ENCODE data around the gene DLG2. TPM values are rescaled to one million over a fixed set of nuclear protein-coding genes. Genes with fewer than 3 reads are reported as not detected.

Gene DLG2
- total and polyA plus RNA-seq, 2 of the 8 experiments (the other 6 are each of a cell fraction or from before 2014, with no cell fraction given), result 1.7 to 14.3 TPM

DNA sequence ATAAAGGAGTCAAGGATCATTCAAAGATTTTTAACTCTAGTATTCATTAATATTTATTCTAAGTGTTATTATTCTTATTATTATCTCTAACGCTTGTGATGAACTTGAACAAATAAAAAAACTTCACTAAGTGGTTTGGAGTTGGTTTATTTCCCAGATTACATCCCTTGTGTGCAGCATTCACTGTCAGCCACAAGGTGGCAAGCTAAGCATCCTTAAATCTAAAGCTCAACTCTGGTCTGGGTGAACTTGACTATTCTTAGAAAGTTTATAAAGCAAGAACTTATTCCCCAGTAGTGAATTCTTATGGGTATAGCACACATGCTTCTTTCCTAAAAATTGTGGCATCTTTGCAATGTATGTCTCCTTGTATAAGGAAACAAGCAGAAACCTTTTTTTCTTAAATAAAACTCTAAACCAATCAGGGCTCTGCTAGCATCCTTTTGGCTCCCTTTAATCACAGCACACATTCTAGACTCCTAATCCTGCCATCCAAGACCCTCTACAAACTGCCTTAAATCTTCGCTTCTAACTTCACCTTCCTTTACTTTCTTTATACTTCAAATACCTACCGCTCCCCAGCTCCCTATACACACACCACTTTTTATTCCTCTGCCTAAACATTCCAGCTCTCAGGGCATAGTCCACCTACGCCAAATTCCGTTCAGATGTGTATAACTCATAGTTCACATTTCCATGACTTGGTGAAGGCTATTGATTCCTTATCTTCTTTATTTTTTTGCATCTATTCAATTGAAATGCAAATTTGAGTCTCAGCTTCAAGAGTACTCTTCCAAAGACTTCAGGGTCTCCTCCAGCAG is 1068.8 kb downstream of the DLG2 start:
- Histone ChIP-seq H3K23me2 (ENCODE audit: low read depth, low read length) (no peaks in the 10 kb centered on the region; the same call in 1 of the 2 replicates), H3K4me1 (replicated peaks in 1 of 4; ENCODE audit: control insufficient read depth in 3 of 4, insufficient read depth in 4 of 4, low read length in 3 of 4) (no peaks in the 10 kb centered on the region), H2BK15ac (ENCODE audit: low read length) (no peak overlapping the region), H3K56ac (replicated peaks; ENCODE audit: insufficient read length, low read depth, low read length) (no peak overlapping the region), H3K79me1 (ENCODE audit: low read depth, low read length) (no peaks in the 10 kb centered on the region), H4K91ac (replicated peaks; ENCODE audit: insufficient read length, low read length) (no peak overlapping the region), H3K36me3 (ENCODE audit: control insufficient read depth in 2 of 4, insufficient read depth in 4 of 4, low read length in 3 of 4) (no peaks in the 10 kb centered on the region), H2AFZ (ENCODE audit: low read length) (no peak overlapping the region), H3K4me2 (ENCODE audit: insufficient read depth in 1 of 2, low read depth in 2 of 2, low read length in 2 of 2) (no peak overlapping the region), H4K5ac (ENCODE audit: insufficient read length, low read depth, low read length) (no peak overlapping the region), H3K4me3 (ENCODE audit: extremely low read depth in 1 of 4, insufficient read depth in 2 of 4, low read depth in 3 of 4, low read length in 4 of 4) (no peak overlapping the region), H3K27me3 (replicated peaks in 1 of 4; ENCODE audit: control insufficient read depth in 3 of 4, extremely low read depth in 1 of 4, insufficient read depth in 3 of 4, low read length in 3 of 4) (no peaks in the 10 kb centered on the region), H3K4ac (replicated peaks; ENCODE audit: insufficient read length, low read depth, low read length) (no peak overlapping the region), H4K8ac (ENCODE audit: extremely low read depth, insufficient read depth, low read length) (no peak overlapping the region), H3K9ac (replicated peaks in 1 of 4; ENCODE audit: extremely low read depth in 1 of 4, low read depth in 3 of 4, low read length in 3 of 4) (no peak overlapping the region), H3K23ac (ENCODE audit: insufficient read length) (no peak overlapping the region), H3K9me3 (ENCODE audit: insufficient read depth in 2 of 2, low read depth in 1 of 2, low read length in 1 of 2) (no peaks in the 10 kb centered on the region), H2BK12ac (ENCODE audit: low read depth, low read length) (no peak overlapping the region), H4K20me1 (replicated peaks in 1 of 2; ENCODE audit: control insufficient read depth in 1 of 2, insufficient read depth in 2 of 2, low read length in 2 of 2) (no peaks in the 10 kb centered on the region), H3K79me2 (ENCODE audit: control insufficient read depth in 1 of 2, insufficient read depth in 2 of 2, low read length in 2 of 2) (no peaks in the 10 kb centered on the region), H3K14ac (ENCODE audit: insufficient read length) (no peak overlapping the region), H3K27ac (ENCODE audit: low read depth, low read length) (no peak overlapping the region), H3K18ac (ENCODE audit: extremely low read depth, low read length) (no peak overlapping the region), H2BK20ac (ENCODE audit: low read length) (no peak overlapping the region), H2BK5ac (ENCODE audit: low read depth, low read length) (no peak overlapping the region), H2BK120ac (replicated peaks; ENCODE audit: low read depth, low read length) (no peak overlapping the region), H2AK5ac (ENCODE audit: low read depth, low read length) (no peak overlapping the region)
- POLR2A ChIA-PET (ENCODE audit: partially characterized antibody), result interaction anchor here (1.5 kb wide), 1 partner anchor 161 kb away, joined by 3 read pairs; no protein-coding TSS in a partner anchor
- FAIRE-seq, result peak; percentile 94
- CTCF ChIA-PET (ENCODE audit: partially characterized antibody), result interaction anchor here (0.5 to 9.8 kb wide), 48 partner anchors 8 to 1031 kb away, joined by 3 to 100 read pairs (median 4); no protein-coding TSS in a partner anchor
- DNase-seq (ENCODE audit: low read depth in 1 of 2, low spot score in 2 of 2), result no peak
- 80 to 100% methylated on average over 2 to 5 of the region's 5 CpGs for WGBS, 2 experiments (ENCODE audit: extremely low coverage in 1 of 2, insufficient coverage in 1 of 2, insufficient read length in 1 of 2, insufficient replicate concordance in 2 of 2, low coverage in 1 of 2, low lambda C conversion rate in 2 of 2, missing lambda C conversion rate in 1 of 2)
- TF ChIP-seq CBX5 (IDR thresholded peaks at IDR 0.05; ENCODE audit: low read depth, low read length) (no peak), SP1 (IDR thresholded peaks at IDR 0.05; ENCODE audit: low read depth, low read length) (no peak), NANOG (IDR thresholded peaks at IDR 0.05; ENCODE audit: insufficient read depth, low read depth, low read length, poor library complexity, severe bottlenecking) (no peak)
- TF ChIP-seq, protein P1, sequence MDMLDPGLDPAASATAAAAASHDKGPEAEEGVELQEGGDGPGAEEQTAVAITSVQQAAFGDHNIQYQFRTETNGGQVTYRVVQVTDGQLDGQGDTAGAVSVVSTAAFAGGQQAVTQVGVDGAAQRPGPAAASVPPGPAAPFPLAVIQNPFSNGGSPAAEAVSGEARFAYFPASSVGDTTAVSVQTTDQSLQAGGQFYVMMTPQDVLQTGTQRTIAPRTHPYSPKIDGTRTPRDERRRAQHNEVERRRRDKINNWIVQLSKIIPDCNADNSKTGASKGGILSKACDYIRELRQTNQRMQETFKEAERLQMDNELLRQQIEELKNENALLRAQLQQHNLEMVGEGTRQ (IDR thresholded peaks at IDR 0.05; ENCODE audit: low read length), result no peak
- TF ChIP-seq, protein P2, sequence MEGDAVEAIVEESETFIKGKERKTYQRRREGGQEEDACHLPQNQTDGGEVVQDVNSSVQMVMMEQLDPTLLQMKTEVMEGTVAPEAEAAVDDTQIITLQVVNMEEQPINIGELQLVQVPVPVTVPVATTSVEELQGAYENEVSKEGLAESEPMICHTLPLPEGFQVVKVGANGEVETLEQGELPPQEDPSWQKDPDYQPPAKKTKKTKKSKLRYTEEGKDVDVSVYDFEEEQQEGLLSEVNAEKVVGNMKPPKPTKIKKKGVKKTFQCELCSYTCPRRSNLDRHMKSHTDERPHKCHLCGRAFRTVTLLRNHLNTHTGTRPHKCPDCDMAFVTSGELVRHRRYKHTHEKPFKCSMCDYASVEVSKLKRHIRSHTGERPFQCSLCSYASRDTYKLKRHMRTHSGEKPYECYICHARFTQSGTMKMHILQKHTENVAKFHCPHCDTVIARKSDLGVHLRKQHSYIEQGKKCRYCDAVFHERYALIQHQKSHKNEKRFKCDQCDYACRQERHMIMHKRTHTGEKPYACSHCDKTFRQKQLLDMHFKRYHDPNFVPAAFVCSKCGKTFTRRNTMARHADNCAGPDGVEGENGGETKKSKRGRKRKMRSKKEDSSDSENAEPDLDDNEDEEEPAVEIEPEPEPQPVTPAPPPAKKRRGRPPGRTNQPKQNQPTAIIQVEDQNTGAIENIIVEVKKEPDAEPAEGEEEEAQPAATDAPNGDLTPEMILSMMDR (IDR thresholded peaks at IDR 0.05; ENCODE audit: control extremely low read depth in 1 of 3, insufficient read depth in 1 of 3, low read depth in 1 of 3, low read length in 3 of 3), result peak in 2 of 3 experiments; percentile 76; a peak in 3 of 4 replicates
